GM21526 (cell line): Measurements from ENCODE around the gene HMCN2.
"Not testable (repeated sequence)": the region's sequence is repeated elsewhere in the genome, so short reads cannot be mapped to it uniquely, and the experiment has no call there.

ENCODE experiments used
- ATAC-seq: cut with Tn5 transposase; IDR thresholded peaks from one replicate; pipeline ENCODE4 v1.9.1; 2021; ENCODE audit warnings: moderate library complexity; ENCODE audit not compliant: unreplicated experiment, low FRiP score

Gene HMCN2

DNA sequence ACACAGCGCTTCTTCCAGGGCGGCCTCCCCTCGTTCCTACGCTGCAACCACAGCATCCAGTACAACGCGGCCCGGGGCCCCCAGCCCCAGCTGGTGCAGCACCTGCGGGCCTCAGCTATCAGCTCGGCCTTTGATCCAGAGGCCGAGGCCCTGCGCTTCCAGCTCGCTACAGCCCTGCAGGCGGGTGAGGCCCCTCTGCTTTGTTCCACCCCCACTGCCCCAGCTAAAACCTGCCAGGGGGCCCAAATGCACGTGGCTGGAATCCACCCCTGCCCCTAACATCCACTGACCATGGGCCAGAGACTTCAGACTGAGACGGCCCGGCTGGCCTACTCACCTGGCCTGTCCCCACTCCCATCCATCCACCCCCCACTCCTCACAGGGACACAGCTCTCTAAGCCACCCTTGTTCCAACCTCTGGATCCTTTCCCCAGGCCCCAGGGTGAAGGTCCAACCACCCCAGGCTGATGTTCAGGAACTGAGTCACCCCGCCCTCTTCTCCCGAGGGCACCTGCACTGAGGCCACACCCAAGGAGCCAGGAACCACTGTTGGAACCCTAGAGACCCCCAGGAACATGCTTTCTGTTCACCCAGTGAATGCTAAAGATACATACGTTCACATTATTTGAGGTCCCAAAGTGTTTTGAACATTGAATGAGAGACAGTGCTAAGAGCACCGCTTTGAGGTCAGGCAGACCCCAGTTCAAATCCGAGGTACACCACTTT lies 160.3 kb downstream of the HMCN2 start:
- no peak for ATAC-seq

DNA sequence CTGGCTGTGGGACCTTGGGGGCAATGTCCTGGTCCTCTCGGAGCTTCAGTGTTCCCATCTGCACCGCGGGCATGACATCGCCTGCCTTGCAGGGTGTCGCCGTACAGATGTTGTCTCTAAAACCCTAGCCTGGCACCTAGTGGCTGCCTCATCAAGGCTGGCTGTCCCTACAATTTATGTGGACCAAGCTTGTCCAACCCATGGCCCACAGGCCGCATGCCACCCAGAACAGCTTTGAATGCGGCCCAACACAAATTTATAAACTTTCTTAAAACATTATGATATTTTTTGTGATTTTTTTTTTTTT lies 160.9 kb downstream of the HMCN2 start:
- no peak for ATAC-seq

DNA sequence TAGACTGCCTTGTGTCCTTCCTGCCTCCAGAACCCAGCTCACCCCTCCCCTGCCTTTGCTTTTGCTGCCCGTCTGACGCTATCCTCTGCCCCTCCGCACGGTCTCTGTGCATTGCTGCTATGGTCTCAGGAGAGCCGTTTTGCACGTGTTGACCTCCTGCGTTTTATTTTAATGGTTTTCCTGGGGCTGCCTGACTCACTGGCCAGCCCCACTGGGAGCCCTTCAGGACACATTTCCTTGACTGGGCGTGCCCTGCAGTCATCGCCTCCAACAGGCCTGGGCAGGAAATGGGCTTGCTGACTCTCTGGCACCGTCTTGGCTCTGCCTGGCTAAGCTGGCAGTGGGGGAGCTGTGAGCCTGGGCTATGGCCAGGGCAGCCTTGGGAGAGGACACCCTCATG lies 161.3 kb downstream of the HMCN2 start:
- no peak for ATAC-seq

DNA sequence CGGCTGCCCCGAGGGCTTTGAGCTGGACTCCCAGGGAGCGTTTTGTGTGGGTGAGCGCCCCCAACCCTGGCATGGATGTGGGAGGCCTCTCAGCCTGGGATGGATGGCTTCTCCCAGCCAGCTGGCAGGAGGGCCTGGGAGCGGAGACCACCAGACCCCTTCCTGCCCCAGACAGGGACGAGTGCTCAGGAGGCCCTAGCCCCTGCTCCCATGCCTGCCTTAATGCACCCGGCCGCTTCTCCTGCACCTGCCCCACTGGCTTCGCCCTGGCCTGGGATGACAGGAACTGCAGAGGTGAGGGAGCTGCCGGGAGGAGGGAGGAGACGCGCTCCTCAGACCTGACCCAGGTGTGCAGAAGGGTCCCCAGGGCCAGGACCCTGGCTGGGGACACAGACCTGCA lies 161.8 kb downstream of the HMCN2 start:
- ATAC-seq, result no peak

DNA sequence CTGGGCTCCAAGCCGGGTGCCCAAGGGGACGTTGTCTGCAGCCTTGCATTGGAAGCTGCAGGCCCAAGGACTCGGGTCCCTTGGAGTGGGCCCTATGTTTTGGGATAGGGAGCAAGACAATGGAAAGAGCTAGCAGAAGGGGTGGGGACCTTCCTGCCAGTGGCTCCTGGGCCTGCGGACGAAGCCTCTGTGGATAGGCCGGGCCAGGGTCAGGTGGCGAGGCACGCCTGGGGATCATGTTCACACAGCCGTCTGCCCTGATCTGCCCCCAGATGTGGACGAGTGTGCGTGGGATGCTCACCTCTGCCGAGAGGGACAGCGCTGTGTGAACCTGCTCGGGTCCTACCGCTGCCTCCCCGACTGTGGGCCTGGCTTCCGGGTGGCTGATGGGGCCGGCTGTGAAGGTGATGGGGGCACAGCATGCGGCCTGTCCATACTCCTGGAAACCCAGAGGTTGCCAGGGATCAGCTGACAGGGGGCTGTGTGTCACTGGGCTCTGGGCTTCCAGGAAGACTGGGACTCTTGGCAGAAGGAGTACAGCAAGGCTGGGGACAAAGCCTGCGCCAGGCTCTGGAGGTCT lies 162.6 kb downstream of the HMCN2 start:
- no peak for ATAC-seq

DNA sequence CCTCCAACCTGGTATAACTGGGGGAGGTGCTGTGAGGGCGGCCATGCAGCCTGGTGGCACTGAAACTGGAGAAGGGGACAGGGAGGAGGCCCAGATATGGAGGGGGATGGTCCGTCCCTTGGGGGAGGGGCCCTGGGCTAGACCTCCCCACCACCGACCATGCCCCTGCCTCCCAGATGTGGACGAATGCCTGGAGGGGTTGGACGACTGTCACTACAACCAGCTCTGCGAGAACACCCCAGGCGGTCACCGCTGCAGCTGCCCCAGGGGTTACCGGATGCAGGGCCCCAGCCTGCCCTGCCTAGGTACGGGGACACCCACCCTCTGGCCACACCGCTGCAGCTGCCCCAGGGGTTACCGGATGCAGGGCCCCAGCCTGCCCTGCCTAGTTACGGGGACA lies 163.8 kb downstream of the HMCN2 start:
- no peak for ATAC-seq

DNA sequence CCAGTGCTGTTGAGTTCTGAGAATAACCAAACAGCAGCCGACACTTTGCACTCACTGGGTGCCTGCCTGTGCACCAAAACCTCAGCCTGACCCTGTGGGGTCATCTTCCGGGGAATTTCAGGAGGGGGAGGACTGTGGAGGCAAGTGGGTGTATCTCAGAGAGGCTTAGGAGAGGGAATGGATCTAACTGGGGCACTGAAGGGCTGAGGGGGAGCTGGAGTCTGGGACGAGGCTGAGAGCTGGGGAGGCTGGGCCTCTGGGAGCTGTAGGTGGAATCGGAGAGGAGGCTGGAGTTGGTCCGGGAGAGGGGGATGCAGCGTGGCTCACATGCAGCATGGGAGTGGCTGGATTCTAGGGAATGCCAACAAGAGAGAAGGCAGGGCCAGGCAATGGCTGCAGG lies 164.3 kb downstream of the HMCN2 start:
- ATAC-seq, result no peak

DNA sequence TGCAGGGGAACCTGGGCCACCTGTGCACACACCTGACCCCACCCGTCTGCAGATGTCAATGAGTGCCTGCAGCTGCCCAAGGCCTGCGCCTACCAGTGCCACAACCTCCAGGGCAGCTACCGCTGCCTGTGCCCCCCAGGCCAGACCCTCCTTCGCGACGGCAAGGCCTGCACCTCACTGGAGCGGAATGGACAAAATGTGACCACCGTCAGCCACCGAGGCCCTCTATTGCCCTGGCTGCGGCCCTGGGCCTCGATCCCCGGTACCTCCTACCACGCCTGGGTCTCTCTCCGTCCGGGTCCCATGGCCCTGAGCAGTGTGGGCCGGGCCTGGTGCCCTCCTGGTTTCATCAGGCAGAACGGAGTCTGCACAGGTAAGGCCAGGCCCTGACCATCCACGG lies 164.7 kb downstream of the HMCN2 start:
- no peak for ATAC-seq

DNA sequence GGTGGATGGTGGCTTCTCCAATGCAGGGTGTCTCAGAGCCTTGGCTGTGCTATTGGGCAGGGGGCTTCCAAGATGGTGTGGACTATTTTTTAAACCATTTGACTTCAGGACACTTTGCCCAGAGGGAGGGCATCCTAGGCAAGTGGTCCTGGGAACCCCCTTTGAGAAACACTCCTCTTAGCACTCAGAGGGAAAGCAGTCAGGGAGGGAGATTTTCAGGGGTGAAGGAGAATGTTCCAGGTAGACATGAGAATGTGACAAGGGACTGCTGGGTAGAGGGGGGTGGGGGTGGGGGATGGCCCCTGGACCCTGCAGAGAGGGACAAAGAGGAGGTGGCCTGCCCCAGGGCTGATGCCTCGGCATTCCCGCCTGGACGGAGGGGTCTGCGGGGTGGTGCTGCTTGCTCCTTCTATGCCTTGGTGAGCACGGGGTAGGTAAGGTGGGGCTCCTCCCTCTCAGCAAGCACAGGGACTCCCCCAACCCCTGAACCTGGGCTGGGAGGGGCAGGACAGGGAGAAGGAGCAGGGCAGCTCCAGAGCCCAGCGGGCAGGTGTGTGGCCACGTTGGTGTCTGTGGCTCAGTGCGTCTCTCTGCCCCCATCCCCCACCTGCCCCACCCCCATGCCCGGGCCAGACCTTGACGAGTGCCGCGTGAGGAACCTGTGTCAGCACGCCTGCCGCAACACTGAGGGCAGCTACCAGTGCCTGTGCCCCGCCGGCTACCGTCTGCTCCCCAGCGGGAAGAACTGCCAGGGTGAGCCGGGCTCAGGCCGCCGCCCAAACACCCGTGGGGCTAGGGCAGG lies 165.4 kb downstream of the HMCN2 start:
- ATAC-seq, result no peak

DNA sequence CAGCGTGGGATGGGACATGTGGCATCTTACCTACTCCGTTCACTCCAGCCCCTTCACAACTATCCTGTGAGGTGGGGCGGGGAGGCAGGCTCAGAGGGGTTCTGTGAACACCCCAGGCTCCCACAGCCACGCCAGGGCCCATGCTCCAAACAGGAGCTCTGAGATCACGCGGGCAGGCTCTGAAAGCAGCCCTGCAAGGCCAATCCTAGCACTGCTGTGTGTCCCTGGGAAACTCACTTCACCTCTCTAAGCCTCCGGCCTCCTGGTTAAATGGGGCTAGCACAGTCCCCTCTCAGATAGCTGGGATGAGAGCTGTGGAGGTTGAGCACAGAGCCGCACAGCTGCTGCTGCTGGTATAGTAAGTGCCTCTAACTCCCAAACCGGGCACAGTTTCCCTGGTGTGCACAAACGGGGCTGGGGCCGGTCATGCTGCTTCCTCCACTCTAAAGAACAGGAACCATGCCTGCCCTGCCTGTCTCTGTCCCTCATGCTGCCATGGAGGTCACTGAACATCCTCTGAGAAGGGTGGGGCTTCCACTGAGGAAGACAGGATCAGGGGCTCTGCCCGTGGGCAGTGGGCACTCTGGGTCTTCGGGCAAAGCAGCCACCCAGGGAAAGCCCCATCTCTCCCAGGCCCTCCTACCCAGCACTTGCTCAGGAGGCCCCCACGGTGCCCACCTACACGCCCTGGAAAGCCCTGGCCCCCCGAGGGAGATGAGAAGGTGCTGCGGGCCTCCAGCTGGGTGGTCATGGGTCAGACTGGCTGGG lies 166.2 kb downstream of the HMCN2 start:
- ATAC-seq, result no peak

DNA sequence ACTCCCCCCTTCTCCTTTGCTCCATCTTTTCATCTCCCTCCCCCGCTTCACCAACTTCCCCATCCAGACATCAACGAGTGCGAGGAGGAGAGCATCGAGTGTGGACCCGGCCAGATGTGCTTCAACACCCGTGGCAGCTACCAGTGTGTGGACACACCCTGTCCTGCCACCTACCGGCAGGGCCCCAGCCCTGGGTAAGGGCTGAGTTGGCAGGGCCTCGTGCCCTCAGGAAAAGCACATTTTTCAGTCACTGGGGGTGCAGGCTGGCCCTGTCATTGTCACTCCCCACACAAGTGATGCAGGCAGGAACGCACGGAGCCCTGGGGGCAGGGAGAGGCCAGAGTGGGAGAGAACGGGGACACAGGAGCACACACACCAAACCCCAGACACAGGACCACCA lies 166.8 kb downstream of the HMCN2 start:
- no peak for ATAC-seq

DNA sequence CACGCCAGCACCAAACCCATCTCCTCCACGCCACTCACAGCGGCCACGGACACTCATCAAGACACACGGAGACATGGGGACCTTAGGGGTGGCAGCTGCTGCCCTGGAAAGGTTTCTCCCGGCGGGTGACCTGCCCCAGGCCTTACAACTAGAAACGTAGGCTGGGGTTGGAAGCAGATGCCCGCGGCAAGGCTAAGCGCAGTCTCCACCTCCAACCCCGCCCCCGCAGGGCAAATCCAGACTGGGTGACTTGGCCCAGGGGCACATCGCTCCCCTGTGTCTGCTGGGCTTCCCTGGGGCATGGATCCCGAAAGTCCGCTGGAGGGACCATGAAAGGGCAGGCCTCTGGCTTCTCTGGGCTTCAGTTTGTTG lies 167.2 kb downstream of the HMCN2 start:
- no peak for ATAC-seq

DNA sequence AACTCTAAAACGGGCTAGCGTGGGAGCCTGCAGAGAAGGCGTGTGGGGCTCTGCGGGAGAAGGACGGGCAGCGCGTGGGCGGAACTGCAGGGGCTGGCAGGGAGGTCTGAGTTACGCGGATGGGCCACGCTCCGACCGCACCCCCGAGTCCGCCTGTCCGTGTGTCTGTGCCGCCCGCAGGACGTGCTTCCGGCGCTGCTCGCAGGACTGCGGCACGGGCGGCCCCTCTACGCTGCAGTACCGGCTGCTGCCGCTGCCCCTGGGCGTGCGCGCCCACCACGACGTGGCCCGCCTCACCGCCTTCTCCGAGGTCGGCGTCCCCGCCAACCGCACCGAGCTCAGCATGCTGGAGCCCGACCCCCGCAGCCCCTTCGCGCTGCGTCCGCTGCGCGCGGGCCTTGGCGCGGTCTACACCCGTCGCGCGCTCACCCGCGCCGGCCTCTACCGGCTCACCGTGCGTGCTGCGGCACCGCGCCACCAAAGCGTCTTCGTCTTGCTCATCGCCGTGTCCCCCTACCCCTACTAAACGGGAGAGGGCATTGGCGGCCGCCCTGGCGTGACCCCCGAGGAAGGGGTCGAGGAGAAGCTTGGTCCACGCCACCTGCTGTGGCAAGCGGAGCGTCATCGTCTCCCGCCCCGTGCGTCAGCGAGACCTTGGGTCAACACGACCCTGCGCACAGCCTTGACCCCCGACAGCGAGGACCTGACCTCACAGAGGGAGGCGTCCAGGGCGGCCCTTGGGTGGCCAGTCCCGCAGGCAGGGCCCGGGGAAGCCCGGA lies 167.8 kb downstream of the HMCN2 start:
- no peak for ATAC-seq

DNA sequence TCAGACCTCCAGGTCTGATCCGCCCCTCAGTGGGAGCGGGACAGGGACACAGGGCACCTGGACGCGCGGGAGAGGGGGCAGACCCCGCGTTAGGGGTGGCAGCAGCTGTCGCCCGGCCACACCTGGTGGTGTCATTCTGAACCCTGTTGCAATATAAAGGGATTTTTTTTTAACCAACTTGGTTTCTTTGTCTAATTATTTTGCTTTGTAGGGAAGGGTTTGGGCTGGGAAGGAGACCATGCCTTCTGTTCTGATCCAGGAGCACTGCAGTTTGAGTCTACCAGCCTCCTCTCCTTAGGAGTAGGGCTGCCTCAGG lies 168.3 kb downstream of the HMCN2 start:
- ATAC-seq, result no peak

DNA sequence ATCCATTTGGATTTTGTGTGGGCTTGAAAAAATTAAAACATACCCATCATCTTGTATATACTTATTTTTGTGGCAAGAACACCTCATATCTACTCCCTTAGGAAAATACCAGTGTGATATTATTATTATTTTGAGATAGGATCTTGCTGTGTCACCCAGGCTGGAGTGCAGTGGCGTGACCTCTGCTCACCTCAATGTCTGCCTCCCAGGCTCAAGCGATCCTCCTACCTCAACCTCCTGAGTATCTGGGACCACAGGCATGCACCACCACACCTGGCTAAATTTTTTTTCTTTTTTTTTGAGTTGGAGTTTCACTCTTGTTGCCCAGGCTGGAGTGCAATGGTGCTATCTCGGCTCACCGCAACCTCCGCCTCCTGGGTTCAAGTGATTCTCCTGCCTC lies 169.1 kb downstream of the HMCN2 start:
- ATAC-seq, result not testable (repeated sequence)

DNA sequence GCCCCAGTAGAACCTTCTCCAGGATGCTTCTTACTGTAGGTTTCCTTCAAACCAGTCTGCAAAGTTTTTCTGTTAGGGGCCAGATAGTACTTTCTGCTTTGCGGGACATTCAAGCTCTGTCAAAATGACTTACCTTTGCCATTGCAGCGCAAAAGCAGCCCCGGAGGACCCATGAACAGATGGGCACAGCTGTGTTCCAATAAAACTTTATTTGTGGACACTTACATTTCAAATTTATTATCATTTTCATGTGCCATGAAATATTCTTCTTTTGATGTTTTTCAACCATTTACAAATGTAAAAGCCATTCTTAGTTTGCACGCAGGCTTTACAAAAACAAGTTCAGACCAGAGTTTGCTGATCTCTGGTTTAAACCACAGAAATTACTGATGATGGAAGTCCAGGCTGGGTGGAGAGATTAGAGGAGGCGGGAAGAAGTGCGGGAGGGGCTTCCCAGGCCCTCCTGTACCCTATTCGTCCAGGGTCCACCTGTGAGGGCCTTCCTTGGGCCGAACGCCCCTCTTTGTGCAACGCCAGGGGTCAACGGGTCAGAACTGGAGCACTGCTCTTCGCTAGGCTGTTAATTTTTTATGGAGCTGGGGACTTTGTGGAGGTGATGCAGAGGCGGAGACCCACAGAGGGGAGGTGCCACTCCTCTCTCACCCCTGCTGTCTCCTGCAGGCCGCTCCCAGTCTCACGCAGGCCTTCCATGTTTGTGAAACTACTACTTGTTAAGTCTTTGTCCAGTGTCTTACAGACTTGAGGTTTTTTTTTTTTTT lies 171.6 kb downstream of the HMCN2 start:
- ATAC-seq, result no peak

DNA sequence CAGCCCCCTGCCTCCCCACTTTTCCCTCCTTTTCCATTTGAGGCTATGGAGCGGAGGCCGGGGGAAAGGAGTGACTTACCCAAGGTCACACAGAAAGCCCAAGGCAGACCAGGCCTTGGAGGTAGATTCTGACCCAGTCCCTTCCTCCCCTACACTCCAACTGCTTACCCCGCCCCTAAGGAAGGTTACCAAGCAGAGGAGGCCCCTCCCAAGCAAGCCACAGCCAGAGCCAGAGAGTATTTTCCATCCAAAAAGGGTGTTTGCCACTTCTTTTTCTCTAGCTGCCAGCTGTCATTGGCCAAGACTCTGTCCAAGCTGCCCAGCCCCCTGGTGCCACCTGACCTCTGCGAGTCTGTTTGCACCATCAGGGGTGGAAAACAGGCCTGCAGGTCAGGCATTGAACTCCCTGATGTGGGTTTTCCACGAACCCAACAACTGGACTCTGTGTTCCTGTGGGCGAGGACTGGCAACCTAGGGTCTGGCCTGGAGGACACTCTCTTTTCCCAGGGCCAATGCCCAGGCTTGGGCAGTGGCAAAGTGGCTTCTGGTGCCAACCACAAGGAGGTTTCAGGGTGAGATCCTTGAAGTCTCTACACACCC lies 172.9 kb downstream of the HMCN2 start:
- no peak for ATAC-seq

DNA sequence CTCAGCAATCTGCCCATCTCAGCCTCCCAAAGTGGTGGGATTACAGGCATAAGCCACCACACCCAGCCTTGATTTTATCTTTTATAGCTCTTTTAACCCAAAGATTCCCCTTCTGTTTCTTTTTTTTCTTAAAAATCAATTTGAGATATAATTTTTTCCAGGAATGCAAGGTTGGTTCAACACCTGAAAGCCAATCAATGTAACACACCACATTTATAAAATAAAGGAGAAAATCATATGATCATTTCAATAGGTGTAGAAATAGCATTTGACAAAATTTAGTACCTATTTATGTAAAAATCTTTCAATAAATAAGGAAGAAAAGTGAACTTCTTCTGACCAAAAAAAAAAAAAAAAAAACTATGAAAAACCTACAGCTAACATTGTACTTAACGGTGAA lies 175.5 kb downstream of the HMCN2 start:
- ATAC-seq, result no peak

DNA sequence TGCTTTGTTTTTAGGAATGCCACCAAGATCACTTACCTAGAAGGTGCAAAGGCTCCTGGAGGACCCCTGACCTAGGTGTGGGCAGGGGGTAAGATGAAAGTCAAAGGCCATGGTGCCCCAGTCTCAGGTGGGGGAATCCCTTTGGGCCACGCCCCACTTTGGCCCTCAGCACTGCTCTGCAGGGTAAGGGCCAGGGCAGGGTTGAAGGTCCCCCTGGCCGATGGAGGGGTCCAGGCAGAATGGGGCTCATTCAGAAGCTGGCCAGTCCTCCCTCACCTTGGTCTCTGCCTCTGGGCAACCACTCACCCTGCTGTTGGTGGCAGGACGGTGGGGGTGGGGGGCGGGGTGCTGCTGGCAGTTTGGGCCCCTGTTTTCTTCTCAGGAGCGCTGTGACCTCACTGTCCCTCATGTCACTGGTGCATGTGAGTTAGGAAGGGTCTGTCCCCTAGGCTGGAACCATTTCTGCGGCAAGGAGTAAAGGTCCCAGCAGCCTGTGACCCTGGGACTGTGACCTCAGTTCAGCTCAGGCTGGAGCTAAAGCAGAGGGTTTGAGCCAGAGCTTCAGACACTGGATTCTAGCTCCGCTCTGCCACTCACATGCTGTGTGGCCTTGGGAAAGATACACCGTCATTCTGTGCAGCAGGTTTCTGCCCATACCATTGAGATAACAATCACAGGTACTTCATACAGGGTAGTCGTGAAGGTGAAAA lies 177.3 kb downstream of the HMCN2 start:
- ATAC-seq, result no peak
